HG03045 (cell line): ENCODE data around the gene MED27.

Experiments
- ATAC-seq: cut with Tn5 transposase; IDR thresholded peaks from one replicate; pipeline ENCODE4 v1.9.1; 2021; ENCODE audit warnings: mild to moderate bottlenecking, moderate library complexity; ENCODE audit not compliant: unreplicated experiment

Gene MED27

DNA sequence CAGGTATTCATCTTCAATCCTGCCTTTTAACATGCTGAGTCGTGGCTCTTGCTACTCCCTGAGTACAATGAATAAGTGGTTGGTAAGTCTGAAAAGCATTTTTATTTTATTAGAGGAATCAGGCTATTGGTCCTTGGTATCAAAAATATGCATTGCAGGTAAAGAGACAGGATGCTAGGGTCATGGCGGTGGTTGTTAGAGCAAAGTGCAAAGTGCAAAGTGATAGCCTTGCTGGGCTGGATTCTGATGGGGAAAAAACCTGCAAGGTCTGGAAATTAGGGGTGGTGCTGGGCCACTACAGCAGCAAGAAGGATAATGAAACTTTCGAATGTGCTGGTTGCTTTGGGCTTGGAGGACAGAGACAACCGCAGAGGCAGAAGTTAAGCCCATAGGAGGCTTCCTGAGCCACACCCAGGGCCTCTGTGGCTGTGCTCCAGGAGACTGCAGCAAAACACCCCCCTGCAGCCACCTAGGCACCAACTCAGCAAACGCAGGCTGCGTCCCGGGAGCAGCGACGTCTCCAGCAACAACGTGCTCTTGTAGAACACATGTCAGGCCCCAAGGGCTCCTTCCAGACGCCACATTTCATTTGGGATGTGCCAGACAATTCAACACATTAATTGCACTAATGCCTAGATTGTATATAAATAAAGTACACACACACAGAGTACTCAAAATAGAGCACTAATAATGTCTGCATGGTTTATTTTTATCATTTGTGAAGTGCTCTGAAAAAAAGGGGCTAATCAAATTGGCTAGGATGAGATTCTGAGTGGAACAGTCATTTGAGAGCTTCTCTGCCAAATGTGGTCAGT is 190.0 kb downstream of the MED27 start:
- no peak for ATAC-seq

DNA sequence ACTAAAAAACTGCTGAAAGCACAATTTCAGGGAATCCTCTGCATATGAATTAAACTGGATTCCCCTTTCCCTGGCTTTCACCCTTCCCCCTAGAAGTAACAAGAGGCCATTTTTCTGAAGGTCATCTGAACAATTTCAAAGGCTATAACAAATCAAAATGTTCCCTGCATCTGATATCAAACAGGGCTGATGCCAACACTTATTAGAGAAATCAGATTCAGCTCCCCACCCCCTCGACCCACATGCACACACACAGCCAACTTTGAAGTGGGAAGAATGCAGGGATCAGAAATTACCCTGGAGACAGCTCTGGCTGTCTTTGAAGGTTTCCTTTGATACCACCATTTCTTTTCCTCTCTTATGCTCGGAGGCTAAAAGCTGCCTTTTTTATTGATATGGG is 190.7 kb downstream of the MED27 start:
- ATAC-seq, result no peak

DNA sequence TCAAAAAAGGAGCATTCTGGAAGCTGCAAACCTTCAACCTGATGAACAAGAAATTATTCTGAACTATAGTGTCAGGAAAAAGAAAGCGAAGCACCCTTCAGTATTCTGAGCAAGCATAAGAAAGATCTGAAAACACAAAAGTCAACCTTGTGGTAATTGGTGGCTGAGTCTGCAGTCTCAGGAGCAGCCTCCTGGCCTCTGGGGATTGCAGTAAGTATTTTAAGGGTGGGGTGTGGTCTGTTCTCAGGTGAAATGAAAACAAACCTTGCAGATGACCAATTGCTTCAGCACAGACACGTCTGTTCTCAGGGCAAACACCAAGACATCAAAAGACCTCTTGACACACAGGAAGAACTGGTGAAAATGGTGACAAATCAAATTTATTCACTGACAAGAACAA is 192.0 kb downstream of the MED27 start:
- no peak for ATAC-seq

DNA sequence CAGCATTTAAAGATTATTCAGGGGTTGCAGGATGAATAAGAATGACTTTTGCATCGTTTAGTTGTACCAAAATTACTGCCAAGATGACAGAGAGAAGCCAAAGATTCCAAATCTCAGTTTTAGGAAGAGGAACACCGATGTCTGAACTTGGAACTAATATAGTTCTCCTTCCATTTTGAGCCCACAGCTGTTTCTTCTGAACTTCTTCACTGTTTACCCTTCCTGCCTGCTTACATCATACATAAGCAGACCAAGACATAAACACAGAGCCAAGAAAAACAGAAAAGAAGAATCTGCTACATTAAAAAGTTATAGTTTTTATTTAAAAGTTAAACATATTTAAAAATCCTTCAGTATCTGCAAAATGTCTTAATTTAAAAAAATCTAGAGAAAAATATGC is 192.8 kb downstream of the MED27 start:
- ATAC-seq, result no peak

DNA sequence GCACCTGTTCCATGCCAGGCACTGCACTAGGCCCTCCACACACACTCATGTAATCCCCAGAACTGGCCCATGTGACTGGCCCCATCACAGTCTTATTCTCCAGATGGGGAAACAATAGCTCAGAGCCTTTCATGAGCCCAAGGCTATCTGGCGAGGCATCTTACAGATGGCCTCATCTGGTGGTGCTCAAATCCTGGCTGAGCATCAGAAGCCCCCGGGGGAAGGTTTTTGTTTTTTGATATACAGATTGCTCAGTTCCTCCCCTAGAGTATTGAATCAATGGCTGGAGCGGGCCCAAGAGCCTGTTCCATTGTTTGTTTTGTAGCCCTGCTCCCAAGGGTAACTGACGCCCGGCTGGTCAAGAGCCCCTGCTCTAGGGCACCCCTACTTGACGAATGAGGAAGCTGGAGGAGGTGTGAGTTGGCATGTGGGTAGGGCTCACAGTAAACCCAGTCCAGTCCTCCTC is 194.5 kb downstream of the MED27 start:
- ATAC-seq, result no peak

DNA sequence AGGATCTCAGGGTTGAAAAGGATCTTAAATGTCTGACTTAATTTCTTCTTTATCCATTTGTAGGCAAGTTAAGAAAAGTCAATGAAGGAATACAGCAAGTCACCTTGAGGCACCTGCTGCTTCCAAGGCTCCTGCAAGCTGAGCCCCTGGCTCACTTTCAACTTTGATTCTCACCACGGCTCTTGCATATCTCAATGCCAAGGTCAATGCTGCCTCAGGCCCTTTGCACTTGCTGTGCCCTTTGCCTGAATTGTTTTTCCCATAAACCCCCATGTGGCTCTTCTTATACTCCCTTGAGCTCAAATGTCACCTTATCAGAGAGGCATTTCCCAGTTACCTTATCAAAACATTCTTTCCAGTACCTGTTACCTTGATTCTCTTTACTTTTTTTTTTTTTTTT is 195.4 kb downstream of the MED27 start:
- no peak for ATAC-seq

DNA sequence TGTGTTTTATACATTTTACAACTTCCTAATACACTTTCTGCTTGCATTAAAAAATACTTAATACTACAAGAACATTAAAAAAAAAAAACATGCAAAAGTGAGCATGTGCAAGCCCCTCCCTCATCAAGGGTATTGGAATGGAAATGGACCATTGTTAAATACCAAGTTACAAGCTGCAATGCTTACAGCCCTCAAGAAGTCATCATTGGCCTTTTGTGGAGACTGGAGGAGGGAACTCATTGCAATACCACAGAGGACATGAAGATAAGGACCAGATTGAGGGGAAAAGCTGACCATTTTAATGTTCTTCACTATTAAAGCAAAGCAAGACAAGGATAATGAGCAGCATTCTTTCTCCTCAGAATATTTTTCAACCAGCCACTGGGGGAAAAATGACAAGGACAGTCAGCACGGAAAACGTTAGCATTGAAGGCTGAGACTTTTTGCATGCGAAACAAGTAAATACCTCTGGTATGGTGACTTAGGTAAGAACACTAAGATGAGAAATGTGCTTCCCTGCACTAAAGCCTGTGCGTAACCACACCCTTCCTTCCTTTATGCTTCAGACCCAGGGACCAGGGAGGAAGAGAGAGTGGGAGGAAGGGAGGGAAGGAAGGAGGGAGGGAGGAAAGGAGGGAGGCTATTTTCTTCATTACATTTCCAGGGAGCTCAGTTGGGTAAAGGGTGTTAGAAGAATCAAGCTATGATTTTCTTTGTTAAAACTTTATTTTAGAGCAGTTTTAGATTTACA is 198.7 kb downstream of the MED27 start:
- ATAC-seq, result no peak

DNA sequence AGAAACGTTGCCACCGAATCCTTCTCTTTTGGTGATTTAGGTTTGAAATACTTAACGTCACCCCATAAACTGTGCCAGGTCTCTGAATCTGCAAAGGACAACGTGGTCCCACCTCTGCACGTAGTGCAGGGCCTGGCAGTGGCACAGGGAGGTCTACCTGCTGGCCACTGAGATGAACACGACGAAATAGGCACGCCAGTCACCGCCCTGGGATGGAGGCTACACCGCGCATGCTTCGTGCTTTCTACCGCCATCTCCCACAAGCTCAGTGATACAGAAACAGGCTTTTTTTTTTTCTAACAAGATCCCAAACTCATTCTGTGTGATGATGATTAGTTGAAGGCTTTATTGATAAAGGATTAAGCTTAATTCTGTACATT is 199.8 kb downstream of the MED27 start:
- ATAC-seq, result no peak

DNA sequence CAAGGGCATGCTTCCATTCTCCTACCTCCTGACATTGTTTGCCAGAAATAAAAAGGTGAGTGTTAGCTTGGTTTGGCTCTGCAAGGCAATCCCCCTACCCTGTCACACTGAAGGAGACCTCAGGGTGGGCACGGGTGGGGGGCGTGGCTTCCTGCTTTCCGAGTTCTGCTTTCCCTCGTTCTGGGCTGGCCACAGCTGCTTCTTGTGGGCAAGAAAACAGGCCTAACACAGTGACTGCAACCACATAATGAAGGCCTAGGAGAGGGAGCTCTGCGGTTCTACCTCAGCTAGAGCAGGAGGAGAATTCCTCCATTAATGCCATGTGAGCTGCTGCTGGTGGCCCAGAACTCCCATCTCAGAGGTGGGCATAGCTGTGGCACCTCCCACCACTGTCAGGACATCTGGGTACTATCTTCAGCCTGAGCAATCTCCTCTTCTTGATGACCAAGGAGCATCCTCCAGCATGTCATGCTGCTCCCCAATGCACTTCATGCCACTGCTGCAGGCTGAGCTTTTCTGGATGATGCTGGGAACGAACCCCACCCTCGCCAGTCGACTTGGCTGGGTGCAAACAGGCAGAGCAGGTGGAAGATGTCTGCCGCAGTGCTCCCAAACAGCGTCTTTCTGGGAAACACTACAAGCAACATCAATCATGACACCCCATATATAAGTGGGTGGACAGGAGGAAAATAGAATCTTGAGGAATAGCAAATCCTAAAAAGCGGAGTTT is 200.3 kb downstream of the MED27 start:
- no peak for ATAC-seq

DNA sequence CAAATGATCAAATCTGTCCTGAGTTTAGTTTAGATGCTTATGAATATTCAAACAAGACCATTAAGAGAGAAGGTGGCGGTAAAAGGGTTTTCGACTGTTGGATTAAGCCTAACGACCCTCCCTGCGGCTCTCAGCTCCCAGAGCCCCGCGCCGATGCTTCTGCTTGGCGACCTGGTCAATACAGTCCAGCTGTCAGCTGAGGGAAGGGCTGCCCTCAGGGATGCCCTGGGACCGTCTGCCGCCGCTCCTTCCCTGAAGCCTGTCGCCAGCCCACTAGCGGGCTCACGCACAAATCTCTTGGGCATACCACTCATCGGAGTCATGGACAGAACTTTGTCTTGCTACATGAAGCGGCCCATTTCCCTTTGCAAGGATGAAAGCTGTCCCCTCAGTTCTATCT is 203.2 kb downstream of the MED27 start:
- no peak for ATAC-seq

DNA sequence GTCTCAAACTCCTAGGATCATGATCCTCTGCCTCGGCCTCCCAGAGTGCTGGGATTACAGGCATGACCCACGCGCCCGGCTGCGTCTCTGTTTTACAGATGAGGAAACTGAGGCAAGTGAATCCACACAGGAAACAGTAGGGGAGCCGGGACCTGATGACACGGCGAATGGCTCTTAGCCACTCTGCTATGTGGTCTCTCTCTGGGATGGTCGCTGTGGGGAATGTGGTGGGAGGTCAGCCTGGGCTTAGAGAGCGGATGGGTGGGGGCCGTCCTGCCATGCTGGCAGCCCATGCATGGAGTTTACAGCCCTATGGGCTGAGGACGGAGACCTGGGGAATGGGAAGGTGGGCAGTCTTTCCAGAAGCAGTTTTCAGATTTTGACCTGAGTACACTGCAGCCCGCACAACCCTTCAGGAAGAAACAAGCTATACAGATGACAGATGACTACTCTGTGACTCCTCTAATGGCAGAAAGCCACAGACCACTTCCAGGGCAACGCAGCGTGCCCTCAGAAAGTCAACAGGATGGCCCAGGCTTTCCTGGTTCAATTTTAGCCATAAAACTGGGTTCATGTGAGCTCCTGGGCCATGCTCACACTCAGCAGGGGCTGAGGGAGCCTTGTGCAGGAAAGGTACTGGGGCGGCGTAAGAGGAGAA is 203.7 kb downstream of the MED27 start:
- no peak for ATAC-seq

DNA sequence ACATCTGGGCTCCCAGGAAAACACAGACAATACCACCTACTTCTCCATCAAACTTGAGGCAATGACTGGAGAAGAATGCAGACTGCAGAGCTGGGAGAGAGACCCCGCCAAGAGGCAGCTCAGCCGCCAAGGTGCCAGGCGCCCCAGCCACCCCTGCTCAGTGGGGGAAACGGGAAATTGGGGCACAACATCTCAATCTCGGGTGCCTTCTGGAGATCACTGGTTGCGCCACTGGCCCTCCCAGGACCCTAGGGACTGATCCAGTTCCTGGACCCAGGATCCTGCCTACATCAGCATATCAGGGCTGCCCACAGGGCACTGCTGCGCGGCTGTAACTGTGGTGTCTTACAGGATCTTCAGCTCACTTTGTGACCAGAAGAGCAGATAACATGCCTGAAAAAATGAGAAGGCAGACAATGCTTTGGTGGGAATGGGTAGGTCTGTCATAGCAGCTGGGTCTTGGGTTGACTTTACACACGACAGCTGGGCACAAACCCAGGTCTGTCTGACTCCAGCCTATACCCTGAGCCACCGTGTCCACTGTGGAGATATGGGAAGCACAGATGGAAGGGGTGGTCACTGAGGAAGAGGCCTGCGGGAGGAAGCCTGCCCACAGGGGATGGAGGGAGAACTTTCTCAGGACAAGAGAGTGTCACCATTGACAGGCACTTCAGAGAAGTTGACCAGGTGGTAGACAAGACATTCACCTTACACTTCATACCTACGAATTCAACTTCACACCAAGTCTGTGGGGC is 204.6 kb downstream of the MED27 start:
- ATAC-seq, result no peak

DNA sequence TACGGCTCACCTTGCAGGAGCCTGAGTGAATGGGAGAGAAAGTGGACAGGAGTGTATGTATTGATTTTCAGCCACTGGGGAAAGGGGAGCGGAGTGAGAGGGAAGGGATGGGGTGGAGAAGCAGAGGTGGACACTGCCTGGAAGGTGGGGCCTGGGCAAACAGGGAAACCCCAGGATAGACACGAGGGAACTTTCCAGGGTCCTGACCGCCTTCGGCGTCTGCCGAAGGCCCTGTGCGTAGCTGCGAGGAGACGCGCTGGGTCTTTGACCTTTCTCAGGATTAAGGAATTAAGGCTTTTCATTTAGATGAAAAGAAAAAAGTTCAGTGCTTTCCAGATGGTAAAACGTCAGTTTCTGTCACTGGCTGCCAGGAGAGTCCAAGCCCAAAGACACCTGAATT is 205.2 kb downstream of the MED27 start:
- ATAC-seq, result no peak

DNA sequence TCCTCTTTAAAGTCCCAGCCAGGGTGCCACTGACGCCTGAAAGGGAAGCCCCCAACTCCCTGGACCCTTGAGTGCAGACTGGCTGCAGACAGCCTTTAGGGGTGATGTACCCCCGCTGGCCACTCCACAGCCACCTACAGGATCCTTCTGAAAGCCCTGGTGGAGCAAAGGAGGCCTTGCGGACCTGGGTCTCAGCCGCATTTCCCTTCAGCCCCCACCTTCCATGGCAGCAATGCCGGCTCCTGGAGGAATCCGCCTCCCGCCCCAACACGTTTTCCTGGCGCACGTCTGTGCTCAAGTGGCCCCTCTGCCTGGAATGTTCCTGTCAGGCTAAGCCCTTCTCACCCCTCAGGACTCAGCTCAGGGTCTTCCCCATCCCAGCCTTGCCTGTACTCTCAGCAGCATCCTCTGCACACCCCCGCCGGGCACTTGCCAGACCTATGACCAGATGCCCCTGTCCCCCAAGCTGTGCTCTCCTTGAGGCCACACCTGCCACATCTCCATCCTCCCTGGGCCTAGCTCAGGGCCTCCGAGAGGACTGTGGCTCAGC is 205.7 kb downstream of the MED27 start:
- no peak for ATAC-seq

DNA sequence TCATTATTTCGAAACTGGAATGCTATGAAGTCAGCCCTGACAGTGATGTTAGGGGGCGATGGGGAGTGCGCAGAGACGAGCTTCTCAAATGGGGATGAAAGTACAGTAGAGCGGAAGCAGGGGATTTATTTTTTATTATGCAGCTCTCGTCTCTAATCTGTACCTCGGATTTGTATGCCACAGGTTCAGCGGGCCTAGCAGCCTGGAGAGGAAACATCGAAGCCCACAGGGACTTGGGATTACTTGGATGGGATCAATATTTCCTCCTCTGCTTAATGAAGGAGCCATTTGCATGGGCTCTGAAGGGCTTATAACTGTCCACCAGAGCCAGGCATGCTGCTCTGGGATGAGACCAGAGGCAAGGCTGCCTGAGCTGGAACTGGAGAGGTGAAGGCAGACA is 206.3 kb downstream of the MED27 start:
- no peak for ATAC-seq

DNA sequence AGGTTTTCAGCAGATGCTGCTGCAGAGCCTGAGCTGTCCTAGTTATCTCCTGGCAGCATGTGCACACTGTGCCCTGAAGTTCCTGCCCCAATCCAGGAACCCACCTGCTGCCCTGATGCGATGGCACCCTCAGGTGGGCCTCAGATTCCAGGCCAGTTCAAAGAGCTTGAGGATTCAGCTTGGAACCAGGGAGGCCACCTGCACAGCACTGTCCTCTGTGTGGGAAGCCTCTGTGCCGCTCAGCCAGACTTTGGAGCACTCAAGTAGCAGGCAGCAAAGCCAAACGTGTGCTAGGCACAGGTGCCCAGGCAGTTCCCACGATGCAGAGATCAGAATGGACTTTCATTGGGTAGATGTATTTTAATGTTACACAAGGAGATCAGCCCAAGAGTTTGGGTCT is 207.0 kb downstream of the MED27 start:
- no peak for ATAC-seq

DNA sequence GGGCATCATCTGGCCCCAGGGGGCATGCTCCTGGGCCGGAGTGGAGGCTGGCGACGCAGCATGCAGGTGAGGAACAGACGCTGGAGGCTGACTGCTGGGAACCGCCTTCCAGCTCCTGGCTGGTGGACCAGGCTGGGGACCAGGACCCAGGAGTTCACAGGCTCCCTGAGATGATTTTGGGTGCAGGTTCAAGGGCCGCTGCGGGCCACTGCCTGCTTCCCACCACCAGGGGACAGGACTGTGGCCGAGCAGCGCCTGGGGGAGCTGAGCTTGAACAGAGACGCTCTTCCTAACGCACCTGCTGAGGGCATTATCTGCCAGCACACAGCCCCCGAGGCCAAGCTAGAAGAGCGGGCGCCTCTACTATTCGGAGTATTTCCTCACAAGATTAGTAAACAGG is 207.7 kb downstream of the MED27 start:
- ATAC-seq, result no peak

DNA sequence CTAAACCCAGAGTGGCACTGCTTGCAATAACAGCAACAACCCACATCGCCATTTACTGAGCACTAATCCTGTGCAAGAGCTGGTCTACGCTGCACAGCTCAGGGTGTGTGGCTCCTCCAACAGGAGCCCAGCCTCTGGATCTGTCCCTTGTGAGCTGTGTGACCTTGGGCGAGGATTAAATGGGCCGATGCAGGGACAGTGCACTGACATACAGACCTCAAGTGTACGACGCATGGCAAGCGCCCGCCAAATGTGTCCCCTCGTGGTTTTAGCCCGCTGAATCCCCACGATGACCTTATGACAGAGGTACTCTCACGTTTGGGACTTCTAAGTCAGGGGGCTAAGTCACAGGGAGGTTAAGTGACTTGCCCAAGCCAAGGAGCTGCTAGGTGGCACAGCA is 209.5 kb downstream of the MED27 start:
- no peak for ATAC-seq

DNA sequence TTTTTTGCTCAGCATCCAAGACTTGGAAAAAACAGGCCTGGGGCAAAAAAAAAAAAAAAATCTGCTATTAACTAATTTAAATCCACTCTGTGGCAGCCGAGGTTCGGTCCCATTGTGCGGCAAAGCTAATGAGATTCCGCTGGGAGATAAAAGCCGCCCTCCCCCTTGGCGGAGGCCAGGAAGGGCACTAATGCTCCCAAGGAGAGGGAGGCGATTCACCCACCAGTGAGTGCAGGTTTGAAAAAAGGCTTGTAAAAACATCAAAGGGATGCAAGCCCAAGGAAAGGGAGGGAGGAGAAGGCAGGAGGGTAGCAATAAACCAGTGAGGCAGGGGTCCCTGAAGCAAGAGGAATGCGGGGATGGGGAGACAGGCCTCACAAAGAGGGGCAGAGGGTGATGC is 210.3 kb downstream of the MED27 start:
- ATAC-seq, result no peak

DNA sequence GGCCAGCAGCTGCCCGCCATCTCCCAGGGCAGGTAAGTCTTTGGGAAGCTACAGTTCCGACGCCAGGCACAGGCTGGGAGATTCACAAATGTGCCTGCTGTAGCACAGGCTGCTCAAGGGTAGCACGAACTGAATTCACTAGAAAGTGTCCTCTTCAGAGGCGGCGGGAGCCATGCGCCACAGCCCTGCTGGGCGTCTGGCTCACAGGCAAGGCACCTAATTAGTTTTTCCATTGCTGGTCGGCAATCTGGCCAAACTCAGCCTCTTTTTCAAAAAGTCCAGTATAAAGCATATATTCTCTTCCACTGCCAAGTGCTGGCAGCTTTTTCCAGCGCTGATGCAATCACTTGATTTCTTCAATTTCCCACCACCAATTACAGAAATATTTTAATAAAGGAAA is 210.9 kb downstream of the MED27 start:
- ATAC-seq, result no peak
